CD4-positive, alpha-beta T cell treated with Interleukin-4 for 4 hours (primary cell): Measurements from ENCODE around the gene CCND1.
"Not testable (repeated sequence)": the region's sequence is repeated elsewhere in the genome, so short reads cannot be mapped to it uniquely, and the experiment has no call there.

Experiments
- DNase-seq: peaks from one replicate; pipeline ENCODE4 v3.0.0-alpha.2; 2020

CCND1 gene

GRCh38 chr11:69694781-69695180 is 53.8 kb downstream of the CCND1 start:
- DNase-seq, result no peak

GRCh38 chr11:69695581-69695980 is 54.6 kb downstream of the CCND1 start:
- no peak for DNase-seq

GRCh38 chr11:69695995-69696394 is 55.0 kb downstream of the CCND1 start:
- not testable (repeated sequence) for DNase-seq

- no peak for DNase-seq
Measured at GRCh38 chr11:69696749-69697468, 56.0 kb downstream of the CCND1 start.

GRCh38 chr11:69697469-69697843 is 56.5 kb downstream of the CCND1 start:
- no peak for DNase-seq

- DNase-seq, result no peak
Measured at GRCh38 chr11:69697861-69698260, 56.9 kb downstream of the CCND1 start.

- DNase-seq, result no peak
Measured at GRCh38 chr11:69698362-69698761, 57.4 kb downstream of the CCND1 start.

- DNase-seq, result no peak
Measured at GRCh38 chr11:69699213-69699612, 58.3 kb downstream of the CCND1 start.

- no peak for DNase-seq
Measured at GRCh38 chr11:69700278-69701140, 59.6 kb downstream of the CCND1 start.

- DNase-seq, result no peak
Measured at GRCh38 chr11:69702239-69702691, 61.3 kb downstream of the CCND1 start.

- DNase-seq, result no peak
Measured at GRCh38 chr11:69702769-69703452, 62.0 kb downstream of the CCND1 start.

- no peak for DNase-seq
Measured at GRCh38 chr11:69703453-69703767, 62.5 kb downstream of the CCND1 start.
